GM19328 (cell line): ENCODE measurements around the gene ATP6V1G3.
"Not testable (repeated sequence)": the region's sequence is repeated elsewhere in the genome, so short reads cannot be mapped to it uniquely, and the experiment has no call there.

ENCODE experiments used
- ATAC-seq: cut with Tn5 transposase; IDR thresholded peaks from one replicate; pipeline ENCODE4 v1.9.1; 2021; ENCODE audit warnings: mild to moderate bottlenecking, moderate library complexity; ENCODE audit not compliant: unreplicated experiment

ATP6V1G3 gene

GRCh38 chr1:198543670-198544260 is 3.3 kb upstream of the ATP6V1G3 start:
- ATAC-seq, result peak; percentile 79

GRCh38 chr1:198542632-198543031 is 2.2 kb upstream of the ATP6V1G3 start:
- no peak for ATAC-seq

- no peak for ATAC-seq
These were observed 1.3 kb upstream of the ATP6V1G3 start for GRCh38 chr1:198541737-198542136.

- ATAC-seq, result no peak
These were observed 1.7 kb downstream of the ATP6V1G3 start for GRCh38 chr1:198538579-198539364.

GRCh38 chr1:198535631-198536030 is 4.8 kb downstream of the ATP6V1G3 start:
- no peak for ATAC-seq

- ATAC-seq, result no peak
These were observed 5.7 kb downstream of the ATP6V1G3 start for GRCh38 chr1:198534548-198535418.

- ATAC-seq, result no peak
These were observed 8.6 kb downstream of the ATP6V1G3 start for GRCh38 chr1:198531891-198532290.

GRCh38 chr1:198530953-198531352 is 9.5 kb downstream of the ATP6V1G3 start:
- ATAC-seq, result no peak

- ATAC-seq, result no peak
These were observed 11.1 kb downstream of the ATP6V1G3 start for GRCh38 chr1:198529414-198529813.

- ATAC-seq, result no peak
These were observed 12.1 kb downstream of the ATP6V1G3 start for GRCh38 chr1:198528364-198528763.

GRCh38 chr1:198524556-198524955 is 15.9 kb downstream of the ATP6V1G3 start:
- ATAC-seq, result no peak

- not testable (repeated sequence) for ATAC-seq
These were observed 16.4 kb downstream of the ATP6V1G3 start for GRCh38 chr1:198524127-198524526.

GRCh38 chr1:198523182-198523950 is 17.1 kb downstream of the ATP6V1G3 start:
- no peak for ATAC-seq

GRCh38 chr1:198520524-198521254 is 19.8 kb downstream of the ATP6V1G3 start:
- ATAC-seq, result peak; percentile 89

GRCh38 chr1:198519639-198520501 is 20.6 kb downstream of the ATP6V1G3 start:
- ATAC-seq, result no peak

GRCh38 chr1:198517623-198518199 is 22.8 kb downstream of the ATP6V1G3 start:
- no peak for ATAC-seq

GRCh38 chr1:198500096-198500495 is 40.4 kb downstream of the ATP6V1G3 start:
- ATAC-seq, result no peak

- ATAC-seq, result no peak
These were observed 40.9 kb downstream of the ATP6V1G3 start for GRCh38 chr1:198499588-198499987.

- no peak for ATAC-seq
These were observed 41.6 kb downstream of the ATP6V1G3 start for GRCh38 chr1:198498881-198499280.
